Measurements from ENCODE around the gene DNM1L. TPM values are rescaled to one million over a fixed set of nuclear protein-coding genes. Genes with fewer than 3 reads are reported as not detected.

The DNM1L gene
- total RNA-seq, result 82.8 and 94.8 TPM in 2 replicates

DNA sequence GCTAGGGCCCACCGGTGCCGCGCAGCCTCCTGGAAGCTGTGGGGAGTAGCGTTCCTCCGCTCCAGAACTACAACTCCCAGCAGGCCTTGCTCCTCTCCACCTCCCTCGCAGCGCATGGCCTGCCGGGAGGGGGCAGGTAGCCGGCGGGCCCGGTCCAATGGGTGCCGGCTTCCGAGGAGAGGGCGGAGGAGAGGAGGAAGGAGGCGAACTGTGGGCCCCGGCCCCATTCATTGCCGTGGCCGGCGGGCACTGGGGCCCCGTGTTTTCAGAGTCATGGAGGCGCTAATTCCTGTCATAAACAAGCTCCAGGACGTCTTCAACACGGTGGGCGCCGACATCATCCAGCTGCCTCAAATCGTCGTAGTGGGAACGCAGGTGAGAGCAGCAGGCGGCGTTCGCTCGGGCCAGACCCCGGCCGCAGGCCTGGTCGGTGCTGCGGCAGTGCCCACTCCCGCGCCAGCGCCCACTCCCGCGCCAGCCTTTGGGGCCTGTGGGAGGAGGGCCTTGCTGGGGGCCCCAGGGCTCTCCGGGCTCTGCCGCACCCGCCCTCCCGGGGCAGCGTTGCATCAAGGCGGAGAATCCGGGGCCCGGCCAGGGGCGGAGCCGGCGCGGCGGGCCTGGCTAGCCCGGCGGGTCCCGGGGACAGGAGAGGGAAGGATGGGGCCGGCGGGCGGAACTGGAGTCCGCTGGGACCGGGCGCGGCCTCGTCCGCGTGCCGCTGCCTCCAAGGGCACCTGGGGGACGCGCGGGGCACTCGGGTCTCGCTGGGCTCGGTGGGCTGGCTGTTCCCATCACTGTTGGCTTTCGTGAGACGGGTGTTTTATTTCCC lies at the start of gene DNM1L:
TSS of gene DNM1L (plus strand) at position 211 of the 829 bp plus-strand sequence. CDS start at position 274, 63 bp downstream.

DNA sequence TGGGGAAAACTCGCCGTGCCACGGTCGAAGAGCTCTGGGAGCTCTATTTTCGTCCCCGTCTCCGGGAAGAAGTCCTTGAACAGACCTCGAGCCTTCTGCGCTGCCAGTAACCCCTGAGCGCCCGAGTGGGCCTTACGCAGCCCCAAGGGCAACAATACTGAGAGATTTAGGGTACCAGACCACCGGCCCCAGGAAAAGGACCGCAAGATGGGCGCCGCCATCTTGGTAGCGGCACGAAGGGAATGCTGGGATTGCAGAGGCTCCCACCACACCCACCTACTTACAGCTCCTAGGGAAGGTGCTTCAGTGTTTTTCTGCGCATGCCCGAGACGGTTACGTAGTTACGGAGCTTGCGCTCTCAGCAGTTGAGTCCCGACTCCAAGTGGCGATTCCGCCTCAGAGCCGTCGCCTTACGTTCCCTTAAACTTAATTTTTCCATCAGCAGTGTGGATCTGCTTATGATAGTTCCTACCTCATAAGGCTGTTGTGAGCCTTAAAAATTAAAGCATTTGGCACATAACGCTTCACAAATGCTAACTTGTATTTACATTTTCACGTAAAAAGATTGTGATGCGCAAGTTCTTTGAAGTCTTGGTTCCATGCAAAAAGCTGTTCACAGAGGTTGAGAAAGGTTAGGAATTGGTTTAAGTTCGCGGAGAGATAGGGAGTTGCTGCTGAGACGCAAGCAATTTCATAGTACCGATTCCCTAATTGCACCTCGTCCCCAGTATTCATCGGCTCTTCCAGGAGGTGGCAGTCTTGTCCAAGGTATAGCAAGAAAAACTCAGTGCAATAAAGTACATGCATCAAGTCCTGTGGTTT lies 76.8 kb downstream of the DNM1L start, which contains the start of gene YARS2:
TSS of gene YARS2 (minus strand) at position 244 of the 822 bp plus-strand sequence. CDS start at position 221, 23 bp downstream.

Other genes with a start within 250 kb of the DNM1L start
- 51.3 and 55.9 TPM in 2 replicates for gene YARS2, start 76.6 kb downstream of the DNM1L start, total RNA-seq
- 5.5 and 16.0 TPM in 2 replicates for gene PKP2, start 217.5 kb downstream of the DNM1L start, total RNA-seq